ENCODE measurements around the gene ZNF804A.

The ZNF804A gene

DNA sequence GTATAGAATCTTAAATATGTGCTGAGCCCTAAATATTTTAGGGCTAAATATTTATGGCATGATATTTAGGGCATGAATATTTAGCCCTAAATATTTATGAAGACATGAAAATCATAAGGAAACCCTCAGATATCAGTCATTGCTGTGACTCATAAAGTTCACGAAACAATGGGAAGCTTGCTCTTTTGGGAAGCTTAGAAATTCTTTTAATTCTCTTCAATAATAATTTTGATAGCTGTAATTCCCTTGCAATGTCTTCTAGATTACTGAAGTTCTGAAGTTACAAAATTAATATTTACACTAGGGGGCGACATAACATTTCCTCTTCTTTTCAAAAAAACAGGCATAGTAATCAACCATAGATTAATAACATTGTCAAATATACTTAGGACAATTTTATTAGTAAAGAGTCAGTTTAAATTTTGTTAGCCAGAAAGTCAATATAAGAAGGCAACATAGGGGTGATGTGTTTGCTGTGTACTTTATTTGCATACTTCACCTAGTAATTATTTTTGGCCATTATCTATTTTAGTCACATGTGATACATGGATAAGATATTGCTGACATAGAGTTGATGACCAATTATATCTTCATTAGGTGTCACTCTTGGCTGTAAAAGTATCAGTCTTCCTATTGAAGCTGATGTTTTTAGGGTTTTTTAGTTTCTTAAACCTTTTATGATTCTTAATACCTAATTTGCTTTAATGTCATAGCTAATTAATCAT lies 13.2 kb downstream of the ZNF804A start:
- no peak for DNase-seq

DNA sequence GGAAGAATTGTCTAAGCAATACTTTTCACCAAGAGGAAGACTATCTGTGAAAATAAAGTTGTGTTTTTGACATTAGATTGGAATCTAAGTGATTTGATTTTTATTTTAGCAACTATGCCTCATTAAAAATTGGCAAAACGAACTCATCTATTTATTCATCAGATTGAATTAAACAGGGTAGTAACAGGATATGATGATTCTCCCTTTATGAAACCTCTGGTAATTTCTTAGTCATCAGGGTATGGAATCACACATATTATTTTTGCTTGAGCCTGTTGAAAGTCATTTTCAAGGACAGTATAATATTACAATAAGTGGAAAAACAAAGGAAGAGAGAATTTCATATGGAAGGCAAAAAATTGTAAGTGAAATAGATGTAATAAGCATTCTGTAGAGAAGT lies 22.0 kb downstream of the ZNF804A start:
- DNase-seq = no peak

DNA sequence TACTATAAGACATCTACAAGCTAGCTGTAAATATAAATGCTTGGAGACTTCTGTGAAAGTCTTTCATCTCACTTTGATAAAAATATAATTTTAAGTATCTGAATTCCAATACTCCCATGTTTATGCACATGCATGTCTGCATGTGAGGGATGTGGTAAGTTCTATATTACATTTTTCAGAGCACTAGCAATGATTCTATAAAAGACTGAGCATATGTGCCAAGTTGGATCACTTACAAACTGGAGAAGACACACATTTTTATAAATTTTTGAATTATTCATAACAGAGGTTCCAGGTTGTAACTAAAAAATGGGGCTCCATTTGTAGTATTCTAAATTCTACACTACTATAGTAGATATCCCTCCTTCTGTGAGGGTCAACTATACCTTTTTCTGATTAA lies 26.0 kb downstream of the ZNF804A start:
- no peak for DNase-seq

DNA sequence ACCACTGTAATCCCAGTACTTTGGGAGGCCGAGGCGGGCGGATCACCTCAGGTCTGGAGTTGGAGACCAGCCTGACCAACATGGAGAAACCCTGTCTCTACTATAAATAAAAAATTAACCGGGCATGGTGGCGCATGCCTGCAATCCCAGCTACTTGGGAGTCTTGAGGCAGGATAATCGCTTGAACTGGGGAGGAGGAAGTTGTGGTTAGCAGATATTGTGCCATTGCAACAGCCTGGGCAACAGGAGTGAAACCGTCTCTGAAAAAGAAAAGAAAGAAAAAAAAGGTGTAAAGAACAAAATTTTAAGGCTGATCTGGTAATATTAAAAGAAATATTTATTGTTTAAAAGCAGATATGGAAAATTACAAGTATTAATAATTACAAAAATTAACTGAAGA lies 29.7 kb downstream of the ZNF804A start:
- no peak for DNase-seq

DNA sequence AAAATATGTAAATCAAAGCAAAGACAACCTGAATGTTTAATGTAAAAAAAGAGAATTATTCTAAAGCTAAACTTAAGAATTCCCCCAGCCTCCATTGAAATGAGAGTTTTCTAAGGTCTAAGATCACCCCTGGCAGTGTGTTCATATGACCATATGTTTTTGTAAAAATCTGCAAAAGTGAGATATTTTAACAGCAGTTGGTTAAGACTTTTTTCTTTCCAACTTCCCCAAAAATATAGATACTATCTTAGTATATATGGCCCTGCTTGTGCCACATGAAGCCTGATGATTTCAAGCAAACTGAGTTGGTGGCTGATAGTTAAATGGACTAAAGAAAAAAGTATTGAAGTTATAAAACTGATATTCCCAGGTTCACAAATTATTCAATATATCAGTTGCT lies 35.4 kb downstream of the ZNF804A start:
- no peak for DNase-seq

DNA sequence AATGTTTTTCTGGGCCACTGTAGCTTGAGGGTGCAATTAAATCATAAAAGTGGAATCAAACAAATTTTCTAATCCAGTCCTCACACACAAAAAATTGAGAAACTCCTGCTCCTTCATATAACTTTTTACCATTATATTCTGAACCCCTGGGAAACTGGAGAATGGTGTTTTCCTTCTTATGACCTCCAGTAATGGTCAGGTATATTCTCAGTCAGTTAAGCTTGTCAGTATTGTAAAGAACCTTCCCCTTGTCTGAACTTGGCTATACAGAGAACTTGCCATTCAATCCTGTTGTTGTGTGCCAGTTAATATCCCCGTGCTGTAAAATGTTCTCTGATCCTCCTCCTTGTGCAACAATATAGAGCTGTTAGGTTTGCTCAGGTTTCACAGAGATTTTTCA lies 39.5 kb downstream of the ZNF804A start:
- no peak for DNase-seq

DNA sequence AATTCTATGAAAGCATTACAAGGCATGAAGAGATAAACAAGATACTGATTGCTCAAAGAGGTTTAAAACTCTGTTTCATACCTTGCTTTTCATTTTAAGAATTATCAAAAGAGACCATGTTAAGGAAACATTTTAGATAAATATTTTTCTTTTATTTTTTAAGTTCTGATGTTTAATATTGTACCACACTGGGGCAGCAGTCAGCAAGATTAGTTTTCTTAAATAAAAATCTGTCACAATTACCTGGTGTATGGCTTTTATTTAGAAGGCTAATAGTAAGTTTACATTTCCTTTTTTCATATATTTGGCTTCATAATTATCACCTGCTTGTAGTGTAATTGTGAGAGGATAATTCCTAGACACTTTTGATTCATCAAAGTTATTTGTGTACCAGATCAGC lies 46.4 kb downstream of the ZNF804A start:
- no peak for DNase-seq

DNA sequence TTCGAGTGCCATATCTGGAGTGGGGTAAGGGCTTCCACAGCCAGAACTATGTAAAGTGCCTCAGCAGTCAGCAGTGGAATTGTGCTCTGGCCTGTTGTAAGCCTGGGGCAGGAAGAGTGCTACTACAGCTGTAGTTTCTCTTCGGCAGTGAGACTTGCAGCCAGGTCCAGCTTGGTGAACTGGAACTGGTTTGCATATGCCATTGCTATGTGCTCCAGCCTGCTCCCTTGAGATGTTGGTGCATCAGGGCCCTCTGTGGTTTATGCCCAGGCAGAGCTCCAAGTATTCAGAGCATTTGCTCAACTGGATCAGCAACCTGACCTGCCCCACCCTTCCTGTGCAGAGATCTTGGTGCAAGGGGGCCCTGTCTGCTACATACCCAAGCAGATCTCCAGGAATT lies 47.8 kb downstream of the ZNF804A start:
- DNase-seq = no peak

DNA sequence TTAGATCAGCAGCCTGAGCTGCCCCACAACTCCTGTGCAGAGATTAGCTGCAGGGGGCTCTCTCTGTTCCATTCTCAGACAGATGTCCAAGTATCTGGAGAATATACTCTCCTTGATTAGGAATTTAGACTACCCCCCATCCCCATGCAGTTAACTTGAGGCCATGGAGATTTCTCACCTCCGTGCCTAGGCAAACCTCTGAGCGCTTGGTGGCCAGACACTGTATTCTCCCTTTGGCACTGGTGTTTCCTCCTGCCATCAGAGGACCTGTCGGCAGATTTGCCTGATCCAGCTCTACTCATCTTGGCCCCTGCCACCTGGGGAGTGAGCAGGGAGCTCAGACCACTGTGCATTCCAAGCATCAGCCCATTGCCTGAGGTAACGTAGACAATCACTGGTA lies 48.3 kb downstream of the ZNF804A start:
- no peak for DNase-seq

DNA sequence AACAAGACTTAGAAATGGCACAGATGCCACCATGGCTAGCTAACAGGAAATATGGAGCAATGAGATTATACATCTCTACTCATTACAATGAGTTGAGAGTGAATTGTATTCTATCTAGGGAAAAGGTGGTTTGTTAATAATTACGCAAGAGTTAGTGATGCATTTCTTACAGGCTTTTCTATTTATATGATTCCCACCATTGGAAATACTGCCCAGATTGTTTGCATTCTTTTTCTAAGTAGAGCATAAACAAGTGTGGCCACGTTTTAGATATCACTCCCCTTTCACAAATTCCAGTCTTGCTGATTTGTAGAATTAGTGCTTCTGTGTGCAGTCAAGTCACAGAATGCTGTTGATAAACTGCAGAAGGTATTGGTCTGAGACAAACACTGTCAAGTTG lies 56.6 kb downstream of the ZNF804A start:
- no peak for DNase-seq

DNA sequence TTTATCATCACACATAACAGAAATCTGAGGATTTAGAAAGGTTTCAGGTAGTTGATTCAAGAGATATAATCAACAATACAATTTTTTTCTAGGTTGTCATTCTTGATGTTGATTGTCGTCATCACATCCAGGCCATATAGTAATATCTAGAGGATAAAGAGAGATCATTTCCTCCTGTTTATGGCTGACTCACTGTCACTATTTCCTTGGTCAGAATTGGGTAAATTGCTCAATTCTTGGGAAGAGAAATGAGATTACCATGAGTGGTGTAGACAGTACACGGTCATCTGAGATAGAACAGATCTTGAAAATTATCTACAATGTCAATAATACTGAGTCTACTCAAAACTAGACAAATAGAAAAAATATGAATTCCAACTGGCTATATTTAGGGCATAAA lies 78.8 kb downstream of the ZNF804A start:
- no peak for DNase-seq

DNA sequence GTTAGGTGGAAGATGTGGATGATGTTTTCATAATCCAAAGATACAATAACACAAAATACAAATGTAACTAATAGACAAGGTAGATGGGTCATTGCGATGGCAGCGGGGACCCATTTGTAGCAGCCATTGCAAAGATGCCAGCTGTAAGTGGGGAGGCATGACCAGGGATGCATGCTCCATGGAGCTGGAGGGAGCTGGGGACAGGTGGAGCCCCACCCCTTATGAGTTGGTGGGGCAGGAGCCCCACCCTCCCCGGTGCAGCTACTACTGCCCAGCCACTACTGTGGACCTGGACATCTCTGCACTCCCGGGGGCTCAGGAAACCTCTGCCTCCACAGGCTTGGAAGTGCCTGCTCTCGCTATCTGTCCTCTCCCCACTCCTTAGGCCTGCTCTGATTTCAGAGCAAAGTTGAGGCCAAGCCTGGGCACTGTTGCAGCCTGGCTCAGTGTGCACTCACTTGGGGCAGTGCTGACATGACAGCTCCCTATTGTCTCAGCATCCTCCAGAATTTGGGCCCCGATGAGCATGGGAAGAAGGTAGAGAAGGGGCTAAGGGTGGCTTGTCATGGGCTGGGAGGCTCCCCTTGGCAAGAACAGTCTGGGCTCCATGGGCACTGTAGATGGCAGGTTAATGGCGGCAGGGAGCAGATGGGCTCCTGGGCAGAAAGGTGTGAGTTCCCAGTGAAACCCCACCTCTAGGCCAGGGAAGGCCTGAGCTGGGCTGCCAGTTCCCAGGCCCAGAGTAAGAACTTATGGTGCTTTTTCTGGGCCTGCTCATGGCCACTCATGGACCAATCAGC lies 81.1 kb downstream of the ZNF804A start:
- no peak for DNase-seq

DNA sequence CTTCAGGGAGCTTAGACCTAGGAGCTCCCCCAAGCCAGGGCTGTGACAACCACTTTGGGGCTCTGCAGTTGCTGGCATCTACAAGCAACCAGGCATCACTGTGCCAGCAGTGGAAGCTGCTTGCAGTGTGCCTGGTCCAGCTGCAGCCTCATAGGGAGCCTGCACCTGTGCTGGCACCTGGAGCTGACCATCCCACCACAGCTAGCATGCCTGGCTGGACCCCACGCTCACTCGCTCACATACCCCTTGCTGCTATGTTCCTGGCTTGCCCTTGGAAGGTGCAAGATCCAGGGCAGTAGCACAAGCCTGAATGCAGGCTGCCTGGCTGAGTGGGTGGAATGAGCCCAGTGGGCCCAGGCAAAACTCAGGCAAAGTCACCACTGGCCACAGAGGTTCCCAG lies 82.5 kb downstream of the ZNF804A start:
- DNase-seq = no peak

DNA sequence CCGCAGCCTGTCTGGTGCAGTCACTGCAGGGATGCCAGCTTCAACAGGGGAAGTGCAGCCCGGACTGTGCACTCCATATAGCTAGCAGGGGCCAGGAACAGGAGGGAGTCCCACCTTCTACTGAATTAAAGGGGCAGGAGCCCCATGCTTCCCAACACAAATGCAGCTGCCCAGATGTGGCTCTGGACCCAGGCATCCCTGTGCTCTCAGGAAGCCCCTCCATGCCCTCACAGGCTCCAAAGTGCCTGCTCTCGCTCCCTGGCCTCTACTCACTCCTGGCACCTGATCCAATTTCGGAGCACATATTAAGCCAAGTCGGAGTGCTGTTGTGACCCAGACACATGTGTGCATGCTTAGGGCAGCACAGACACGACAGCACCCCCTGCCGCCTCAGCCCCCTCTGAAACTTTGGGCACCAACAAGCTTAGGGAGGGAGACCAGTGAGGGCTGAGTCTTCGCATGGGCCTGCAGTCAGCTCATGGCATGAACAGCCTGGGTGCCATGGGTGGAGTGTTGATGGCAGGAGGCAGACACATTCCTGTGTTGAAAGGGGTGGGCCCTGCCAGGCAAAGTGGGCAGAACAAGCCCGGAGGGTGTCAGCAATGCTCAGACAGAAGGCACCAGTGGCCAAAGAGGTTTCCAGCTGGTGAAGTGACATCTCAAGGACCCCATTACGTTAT lies 83.5 kb downstream of the ZNF804A start:
- no peak for DNase-seq

DNA sequence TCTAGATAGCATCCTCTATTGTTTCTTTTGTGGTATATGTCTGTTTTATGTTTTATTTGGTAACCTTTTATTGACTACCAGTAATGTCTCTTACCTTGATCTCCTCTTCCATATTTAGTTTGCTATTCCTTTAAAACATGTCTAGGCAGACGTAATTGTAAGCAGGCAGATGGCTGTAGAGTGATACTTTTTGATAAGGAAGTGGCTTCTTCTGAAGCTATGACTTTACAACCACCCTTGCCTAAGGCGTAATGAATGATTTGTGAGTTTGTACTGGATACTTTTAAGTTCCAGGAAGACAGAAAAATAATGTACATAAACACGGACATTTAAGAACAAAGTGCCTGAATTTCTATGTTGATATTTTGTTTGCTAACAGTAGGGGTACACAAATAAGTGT lies 85.6 kb downstream of the ZNF804A start:
- DNase-seq = no peak

DNA sequence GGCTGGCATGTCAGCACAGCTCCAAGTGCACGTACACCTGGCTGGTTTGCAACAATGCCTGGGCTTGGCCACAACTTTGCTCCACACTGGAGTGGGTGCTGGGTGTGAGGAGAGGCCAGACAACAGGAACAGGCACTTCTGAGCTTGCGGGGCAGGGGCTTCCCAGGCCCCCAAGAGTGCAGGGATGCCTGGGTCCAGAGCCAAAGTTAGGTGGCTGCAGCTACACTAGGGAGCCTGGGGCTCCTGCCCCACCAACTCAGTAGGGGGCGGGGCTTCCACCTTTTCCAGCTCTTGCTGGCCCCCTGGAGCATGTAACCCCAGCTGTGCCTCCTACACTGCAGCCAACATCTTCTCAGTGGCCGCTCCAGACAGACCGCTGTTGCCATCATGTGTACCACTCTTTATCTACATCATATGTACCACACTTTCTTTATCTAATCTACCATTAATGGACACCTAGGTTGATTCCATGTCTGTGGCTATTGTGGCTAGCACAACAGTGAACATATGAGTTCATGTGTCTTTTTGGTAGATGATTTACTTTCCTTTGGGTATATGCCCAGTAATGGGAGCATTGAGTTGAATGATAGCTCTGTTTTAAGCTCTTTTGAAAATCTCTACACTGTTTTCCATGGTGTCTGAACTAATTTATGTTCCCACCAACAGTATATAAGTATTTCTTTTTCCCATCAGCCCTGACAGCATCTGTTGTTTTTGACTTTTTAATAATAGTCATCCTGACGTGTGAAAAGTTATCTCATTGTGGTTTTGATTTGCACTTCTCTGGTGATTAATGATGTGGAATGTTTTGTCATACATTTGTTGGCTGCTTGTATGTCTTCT lies 87.9 kb downstream of the ZNF804A start:
- DNase-seq = no peak

DNA sequence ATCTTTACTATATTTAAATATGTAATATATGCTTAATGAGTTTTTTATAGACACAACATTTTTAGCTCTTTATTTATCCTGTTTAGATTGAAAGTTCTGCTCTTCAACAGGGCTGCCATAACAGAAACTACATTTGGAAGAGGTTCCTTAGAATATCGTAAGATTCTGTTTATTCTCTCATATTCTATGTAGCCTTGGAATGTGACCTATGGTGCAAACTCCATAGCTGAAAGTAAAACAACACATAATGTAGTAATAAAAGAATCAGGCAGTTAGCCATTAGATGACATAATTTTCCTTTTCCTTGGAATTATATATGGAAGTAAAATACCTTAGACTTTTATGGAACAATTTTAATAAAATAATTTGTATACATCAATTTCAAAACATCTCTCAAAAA lies 91.3 kb downstream of the ZNF804A start:
- no peak for DNase-seq

DNA sequence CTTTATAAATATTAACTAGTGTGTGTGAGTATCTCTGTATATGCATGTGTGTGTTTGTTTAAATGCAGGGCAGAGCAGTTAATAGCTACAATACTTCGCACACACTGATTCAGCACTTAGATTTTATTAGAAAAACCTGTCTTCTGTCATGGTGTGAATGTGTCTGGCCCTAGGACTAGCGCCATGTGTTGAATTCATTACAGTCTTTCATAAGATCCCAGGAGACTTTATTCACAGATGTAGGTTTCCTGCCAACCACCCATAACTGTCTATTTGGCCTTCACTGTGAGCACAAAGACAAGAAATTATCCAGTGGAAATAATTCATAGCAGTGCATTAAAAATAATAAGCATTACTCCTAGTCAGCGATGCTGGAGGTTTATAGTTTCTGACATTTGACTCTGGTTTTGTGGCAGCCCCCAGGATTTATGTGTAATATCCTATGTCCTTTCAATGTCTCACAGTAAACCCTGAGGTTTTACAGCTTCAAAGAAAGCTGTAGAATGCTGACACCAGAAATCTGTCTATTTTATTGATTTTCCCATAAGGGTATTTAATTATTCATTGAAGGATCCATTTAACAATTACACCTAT lies 93.9 kb downstream of the ZNF804A start:
- DNase-seq = no peak

DNA sequence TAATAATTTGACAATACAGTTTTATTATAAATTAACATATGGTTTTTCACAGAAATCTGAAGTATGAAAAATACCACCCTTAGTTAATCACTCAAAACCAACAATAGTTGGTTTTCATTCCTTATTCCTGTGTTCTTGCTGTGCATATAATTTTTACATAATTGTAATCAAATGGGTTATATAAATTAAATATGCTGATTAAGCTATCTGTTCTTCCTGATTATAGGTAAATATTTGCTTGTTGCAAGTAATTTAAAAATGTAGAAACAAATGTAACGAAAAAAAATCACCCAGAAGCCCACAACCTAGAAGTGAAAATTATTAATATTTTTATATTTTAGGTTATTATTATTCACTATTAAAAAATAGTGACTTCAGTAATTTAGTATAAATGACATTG lies 98.3 kb downstream of the ZNF804A start:
- no peak for DNase-seq

DNA sequence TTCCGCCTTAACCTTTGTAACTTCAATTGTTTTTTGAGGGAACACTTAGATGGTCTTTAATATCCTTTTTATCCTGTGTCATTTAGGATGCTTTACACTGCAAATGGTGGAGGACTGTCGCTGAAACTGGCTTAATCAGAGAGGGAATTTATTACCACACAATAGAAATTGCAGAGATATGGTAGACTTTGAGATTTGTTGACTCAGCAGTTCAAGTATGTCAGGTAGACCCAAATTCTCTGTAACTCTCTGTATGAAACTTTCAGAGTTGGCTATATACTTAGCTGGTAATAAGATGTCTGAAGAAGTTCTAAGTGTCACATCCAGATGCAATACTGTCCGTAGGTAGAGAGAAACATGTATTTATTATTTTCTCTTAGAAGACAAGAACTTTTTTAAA lies 100.1 kb downstream of the ZNF804A start:
- no peak for DNase-seq

DNA sequence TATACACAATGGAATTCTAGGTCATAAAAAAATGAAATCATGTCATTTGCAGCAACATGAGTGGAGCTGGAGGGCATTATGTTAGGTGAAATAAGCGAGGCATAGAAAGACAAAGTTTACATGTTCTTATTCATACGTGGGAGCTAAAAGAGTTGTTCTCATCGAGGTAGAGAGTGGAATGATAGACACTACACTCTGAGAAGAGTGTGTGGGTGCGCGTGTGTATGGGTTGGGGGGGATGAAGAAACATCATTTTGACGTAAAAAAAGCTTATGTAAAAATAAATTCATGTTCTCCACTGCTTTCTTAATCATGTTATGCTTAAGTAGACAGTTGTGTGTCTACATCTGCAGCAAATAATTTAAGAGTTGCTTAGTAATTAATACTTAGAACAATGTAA lies 123.6 kb downstream of the ZNF804A start:
- no peak for DNase-seq

DNA sequence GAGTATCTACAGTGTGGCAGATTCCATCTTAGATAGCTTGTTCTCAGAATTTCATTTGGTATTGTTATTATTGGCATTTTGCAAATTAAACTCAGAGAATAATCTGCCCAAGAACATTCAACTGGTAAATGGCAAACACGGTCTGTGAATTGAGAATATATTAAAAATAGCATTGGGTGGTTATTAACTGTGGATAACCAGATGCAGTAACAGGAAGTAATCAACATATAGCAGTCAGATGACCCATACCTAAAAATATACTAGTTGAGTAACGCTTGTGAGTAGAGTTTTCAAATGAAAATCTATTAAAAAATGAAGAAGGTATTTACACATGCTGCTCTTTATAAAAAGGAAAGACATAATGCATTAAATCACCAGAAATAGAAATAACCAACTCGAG lies 129.5 kb downstream of the ZNF804A start:
- DNase-seq = no peak

DNA sequence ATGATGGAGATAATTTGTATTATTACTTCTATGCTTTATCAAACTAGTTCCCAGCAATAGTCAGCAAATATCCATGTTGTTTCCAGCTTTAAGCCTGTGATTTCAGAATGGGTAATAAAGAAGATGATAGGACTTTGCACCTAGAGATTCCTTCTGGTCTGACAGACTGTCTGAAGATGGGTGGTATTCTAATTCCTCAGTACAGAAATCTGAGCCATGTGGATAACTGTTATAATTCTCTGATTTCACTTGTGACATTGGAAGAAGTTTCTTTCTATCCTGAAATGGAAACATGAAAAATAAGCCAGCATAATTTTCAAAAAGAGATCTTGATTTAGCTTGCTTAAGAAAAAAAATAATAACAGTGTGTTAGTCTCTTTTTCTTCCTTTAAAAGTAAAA lies 130.1 kb downstream of the ZNF804A start:
- no peak for DNase-seq
